IMR-90 (cell line): ENCODE data around the gene NEURL1. TPM values are rescaled to one million over a fixed set of nuclear protein-coding genes. Genes with fewer than 3 reads are reported as not detected.
A peak's percentile ranks its signal among the peaks of the same experiment; 100 is the strongest.

Experiments
- ATAC-seq: fragments of 200-7000 bp; cut with Tn5 transposase; 2 replicates; pipeline ENCODE4 v1.9.1; 2020; ENCODE audit warnings: low read depth, mild to moderate bottlenecking, moderate library complexity
- BruUV-seq: library from RNA; stranded (reverse); fragments of 400-500 nt; replicated peaks from 2 replicates; lab custom pipeline; 2021; lab: Mats Ljungman, UMichigan
- CTCF ChIA-PET: fragments of 300-600 bp; formaldehyde crosslinking; extraction: SDS; loops from one replicate; lab custom pipeline; 2021; ENCODE audit warnings: antibody characterized with exemption; lab: Yijun Ruan, JAX
- POLR2A ChIA-PET: fragments of 300-600 bp; sonication (Branson Sonifier 250); formaldehyde crosslinking; loops from one replicate; lab custom pipeline; 2022; ENCODE audit warnings: antibody characterized with exemption; ENCODE audit not compliant: unreplicated experiment; lab: Charles Lee
- DNase-seq: peaks from one replicate; pipeline ENCODE4 v3.0.0; 2013
- H2AFZ ChIP-seq: replicated peaks from 2 replicates; pipeline ENCODE3; 2013; ENCODE audit warnings: low read length, mild to moderate bottlenecking; ENCODE audit not compliant: poor library complexity
- H2AK5ac ChIP-seq: 2 replicates; pipeline ENCODE4 v1.6.1; 2013; ENCODE audit warnings: low read depth, low read length, inconsistent platforms
- H2AK9ac ChIP-seq: replicated peaks from 2 replicates; pipeline ENCODE3; 2013; ENCODE audit warnings: mild to moderate bottlenecking, low read depth, low read length, moderate library complexity; ENCODE audit not compliant: poor library complexity
- H2BK120ac ChIP-seq: 2 replicates; pipeline ENCODE4 v1.6.1; 2013; ENCODE audit warnings: low read depth, low read length, inconsistent platforms
- H2BK15ac ChIP-seq: 3 replicates; pipeline ENCODE4 v1.6.1; 2013; ENCODE audit warnings: low read depth, low read length, inconsistent platforms
- H2BK20ac ChIP-seq: 2 replicates; pipeline ENCODE4 v1.6.1; 2013; ENCODE audit warnings: low read depth, mild to moderate bottlenecking, inconsistent platforms, low read length, moderate library complexity
- H2BK5ac ChIP-seq: 2 replicates; pipeline ENCODE4 v1.6.1; 2013; ENCODE audit warnings: mild to moderate bottlenecking, low read depth, low read length, inconsistent platforms; ENCODE audit not compliant: poor library complexity, severe bottlenecking
- H3K14ac ChIP-seq: replicated peaks from 2 replicates; pipeline ENCODE4 v1.6.1; 2013; ENCODE audit warnings: low read depth, low read length, inconsistent platforms
- H3K18ac ChIP-seq: 2 replicates; pipeline ENCODE4 v1.6.1; 2013; ENCODE audit warnings: low read depth, low read length, control low read depth
- H3K23ac ChIP-seq: 2 replicates; pipeline ENCODE4 v1.6.1; 2013; ENCODE audit warnings: low read depth, low read length, inconsistent platforms
- H3K27ac ChIP-seq: 2 replicates; pipeline ENCODE4 v1.5.1; 2013; ENCODE audit warnings: mild to moderate bottlenecking, control low read depth, low read length; ENCODE audit not compliant: insufficient read depth
- H3K27me3 ChIP-seq: 2 replicates; pipeline ENCODE4 v1.6.1; 2013; ENCODE audit warnings: low read length; ENCODE audit not compliant: control insufficient read depth, insufficient read depth
- H3K36me3 ChIP-seq: 2 replicates; pipeline ENCODE4 v1.6.1; 2013; ENCODE audit warnings: low read length, mixed read lengths; ENCODE audit not compliant: control insufficient read depth, insufficient read depth
- H3K4ac ChIP-seq: 2 replicates; pipeline ENCODE4 v1.6.1; 2013; ENCODE audit warnings: low read depth, low read length, inconsistent platforms
- H3K4me1 ChIP-seq: 2 replicates; pipeline ENCODE4 v1.6.1; 2013; ENCODE audit warnings: low read length, mixed read lengths; ENCODE audit not compliant: control insufficient read depth, insufficient read depth
- H3K4me2 ChIP-seq: 2 replicates; pipeline ENCODE4 v1.6.1; 2013; ENCODE audit warnings: low read depth, mild to moderate bottlenecking, control low read depth, low read length, moderate library complexity
- H3K4me3 ChIP-seq: 2 replicates; pipeline ENCODE4 v1.5.1; 2013; ENCODE audit warnings: low read depth, mild to moderate bottlenecking, control low read depth, low read length, moderate library complexity; ENCODE audit not compliant: insufficient read depth
- H3K56ac ChIP-seq: 2 replicates; pipeline ENCODE4 v1.6.1; 2013; ENCODE audit warnings: low read length, inconsistent platforms; ENCODE audit not compliant: insufficient read depth; ENCODE audit errors: extremely low read depth
- H3K79me1 ChIP-seq, 2 experiments: 2 replicates each; pipeline ENCODE4 v1.6.1; 2013; ENCODE audit warnings: low read length in 2 of 2, inconsistent platforms in 1 of 2, low read depth in 1 of 2
- H3K9ac ChIP-seq: 2 replicates; pipeline ENCODE4 v1.6.1; 2013; ENCODE audit warnings: low read depth, low read length, control low read depth
- H3K9me1 ChIP-seq: 2 replicates; pipeline ENCODE4 v1.6.1; 2013; ENCODE audit warnings: low read length, inconsistent platforms; ENCODE audit not compliant: insufficient read depth
- H3K9me3 ChIP-seq: 2 replicates; pipeline ENCODE4 v1.6.1; 2013; ENCODE audit warnings: low read length; ENCODE audit not compliant: control insufficient read depth, insufficient read depth
- H4K20me1 ChIP-seq: 2 replicates; pipeline ENCODE4 v1.6.1; 2013; ENCODE audit warnings: low read length, inconsistent platforms; ENCODE audit not compliant: insufficient read depth
- H4K5ac ChIP-seq: 2 replicates; pipeline ENCODE4 v1.6.1; 2013; ENCODE audit warnings: mild to moderate bottlenecking, low read depth, low read length, control low read depth
- H4K8ac ChIP-seq, 2 experiments: 2 replicates each; pipeline ENCODE4 v1.6.1; 2013; ENCODE audit warnings: low read depth in 2 of 2, low read length in 2 of 2, control low read depth in 1 of 2, inconsistent platforms in 1 of 2
- H4K91ac ChIP-seq: 2 replicates; pipeline ENCODE4 v1.6.1; 2013; ENCODE audit warnings: low read depth, low read length, inconsistent platforms; ENCODE audit not compliant: insufficient read depth
- RAD21 ChIP-seq: IDR thresholded peaks from 2 replicates; pipeline ENCODE4 v1.6.1; 2012; ENCODE audit warnings: low read length, improper control_type of control experiment
- WGBS, 2 experiments: methylation state at CpG; one replicate each; pipeline versions ENCODE4 v1.1.5 to v1.1.7; 2013; ENCODE audit warnings: missing lambda C conversion rate in 2 of 2; ENCODE audit not compliant: insufficient read length in 1 of 2; ENCODE audit errors: extremely low coverage in 2 of 2; 5-methylcytosine and 5-hydroxymethylcytosine counted together
- dilution Hi-C: fragments of 300-500 bp; cut with HindIII; formaldehyde crosslinking; loops from one replicate; pipeline ENCODE4 v1.14.3; 2018; ENCODE audit warnings: low sequenced_read_pairs; ENCODE audit not compliant: unreplicated experiment
- in situ Hi-C: fragments of 300-500 bp; cut with MboI; formaldehyde crosslinking; loops from 3 replicates; pipeline ENCODE4 v1.14.3; 2019; ENCODE audit warnings: low sequenced_read_pairs, inconsistent platforms, mixed read lengths
- intact Hi-C: fragments of 100-400 bp; cut with micrococcal nuclease; formaldehyde crosslinking; loops from 2 replicates; pipeline ENCODE4 v1.10.0; 2022
- polyA plus RNA-seq, 3 experiments: library from polyadenylated mRNA; depleted of rRNA; stranded (reverse); fragments of >200 nt; gene quantifications; 2 replicates each; pipeline ENCODE4 v1.2.3, GENCODE V29; 2012; ENCODE audit warnings: low replicate concordance in 1 of 3
- total RNA-seq: library from RNA; depleted of rRNA; stranded (reverse); fragments of >200 nt; gene quantifications from 2 replicates; pipeline ENCODE4 v1.2.3, GENCODE V29; 2012

Gene NEURL1
- total and polyA plus RNA-seq, 2 of the 4 experiments (the other 2 are of a cell fraction): 0.36 to 0.82 TPM

DNA sequence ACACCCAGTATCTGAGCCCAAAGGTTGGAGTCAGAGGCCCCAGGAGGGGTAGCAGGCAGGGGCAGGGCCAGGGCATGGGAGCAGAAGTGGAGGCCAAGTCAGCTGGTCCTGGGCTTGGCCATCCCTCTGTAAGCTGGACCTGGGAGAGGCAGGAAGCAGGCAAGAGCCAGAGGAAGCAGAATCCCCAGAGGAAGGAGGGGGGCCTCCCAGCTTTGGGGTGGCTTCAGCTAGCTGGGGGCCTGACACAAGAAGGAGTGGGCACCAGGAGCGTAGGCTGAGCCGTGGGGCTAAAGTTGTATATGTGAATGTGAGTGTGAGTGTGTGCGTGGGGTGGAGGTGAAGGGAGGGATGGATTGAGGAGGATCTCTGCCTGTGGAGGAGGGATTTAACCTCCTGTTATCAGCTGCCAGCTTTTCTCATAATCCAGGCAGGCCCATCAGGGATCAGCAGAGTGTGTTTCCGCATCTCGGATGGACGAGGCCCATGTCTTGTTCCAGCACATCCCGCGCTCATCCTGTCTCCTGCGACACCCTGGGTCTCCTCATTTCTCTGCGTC, 54.0 kb downstream of the NEURL1 start:
- no peak for ATAC-seq
- Histone ChIP-seq H4K91ac (no peak overlapping the region), H3K79me1 (no peaks in the 10 kb centered on the region), H3K9me3 (no peaks in the 10 kb centered on the region), H2BK120ac (no peak overlapping the region), H3K23ac (no peak overlapping the region), H3K4me3 (no peak overlapping the region), H3K14ac (no peak overlapping the region), H3K27me3 (peaks cover 90% of the 10 kb centered on the region), H4K5ac (no peak overlapping the region), H3K4me2 (no peak overlapping the region), H3K27ac (no peak overlapping the region), H2AK9ac (no peak overlapping the region), H2BK15ac (no peak overlapping the region), H2BK5ac (no peak overlapping the region), H2AK5ac (no peak overlapping the region), H3K36me3 (no peaks in the 10 kb centered on the region), H3K4me1 (peaks cover 3% of the 10 kb centered on the region; the same call in 1 of the 2 replicates), H3K56ac (no peak overlapping the region), H4K20me1 (peaks cover 9% of the 10 kb centered on the region; the same call in 1 of the 2 replicates), H4K8ac (no peak overlapping the region), H3K9me1 (no peaks in the 10 kb centered on the region; the same call in 1 of the 2 replicates), H3K4ac (no peak overlapping the region), H2AFZ (peak overlapping the region; percentile 8), H3K9ac (no peak overlapping the region), H3K18ac (no peak overlapping the region), H2BK20ac (no peak overlapping the region)
- BruUV-seq: no TSS peak
- in situ Hi-C loops: no loop called here
- ChIA-PET POLR2A (no interaction called here), CTCF (no interaction called here)
- intact Hi-C loops: no loop called here
- DNase-seq: no peak
- dilution Hi-C loops: no loop called here
- TF ChIP-seq RAD21: no peak
- no CpG with 5 or more reads among the region's 10 CpGs for WGBS, 2 experiments
